Neural crest cell (in vitro differentiated cells): ENCODE data around the gene PPIB. TPM values are rescaled to one million over a fixed set of nuclear protein-coding genes. Genes with fewer than 3 reads are reported as not detected.

ENCODE experiments used
- DNase-seq: peaks from one replicate; pipeline ENCODE4 v3.0.0; 2021; ENCODE audit warnings: low read depth, mixed read lengths, low spot score
- H3K27ac Mint-ChIP-seq: one replicate; pipeline ENCODE4 v1.8.0; 2021; ENCODE audit warnings: mild to moderate bottlenecking, mixed read lengths; ENCODE audit not compliant: unreplicated experiment
- H3K27me3 Mint-ChIP-seq: 2 replicates; pipeline ENCODE4 v1.8.0; 2021; ENCODE audit warnings: low read depth, mild to moderate bottlenecking, mixed read lengths
- H3K36me3 Mint-ChIP-seq: 2 replicates; pipeline ENCODE4 v1.8.0; 2021; ENCODE audit warnings: low read depth, mild to moderate bottlenecking, mixed read lengths
- H3K4me1 Mint-ChIP-seq: 2 replicates; pipeline ENCODE4 v1.8.0; 2021; ENCODE audit warnings: mixed read lengths
- H3K4me3 Mint-ChIP-seq: one replicate; pipeline ENCODE4 v1.8.0; 2021; ENCODE audit warnings: mild to moderate bottlenecking, mixed read lengths
- H3K9me3 Mint-ChIP-seq: 2 replicates; pipeline ENCODE4 v1.8.0; 2021; ENCODE audit warnings: mixed read lengths
- CTCF ChIP-seq: fragments of 200-600 bp; sonication (generic); conservative IDR thresholded peaks from 2 replicates; pipeline ENCODE4 v1.5.0; 2021; ENCODE audit warnings: antibody characterized with exemption, mild to moderate bottlenecking
- total RNA-seq: library from RNA; stranded (reverse); gene quantifications from 2 replicates; pipeline ENCODE4 v1.2.1, GENCODE V29; 2021

PPIB gene
- total RNA-seq, 1 donor from 2014 or later = 406 TPM

GRCh38 chr15:64133623-64134344 is 29.0 kb downstream of the PPIB start:
- H3K4me1 Mint-ChIP-seq = peaks cover 11% of the 10 kb centered on the region
- peaks cover 18% of the 10 kb centered on the region for H3K36me3 Mint-ChIP-seq
- DNase-seq = no peak
- H3K27me3 Mint-ChIP-seq = no peaks in the 10 kb centered on the region
- no peaks in the 10 kb centered on the region for H3K9me3 Mint-ChIP-seq
- no peak overlapping the region for H3K27ac Mint-ChIP-seq
- no peak overlapping the region for H3K4me3 Mint-ChIP-seq
- TF ChIP-seq CTCF = no peak

GRCh38 chr15:64132217-64132616 is 30.6 kb downstream of the PPIB start:
- TF ChIP-seq CTCF = no peak
- Mint-ChIP-seq H3K4me3 (no peak overlapping the region), H3K27ac (peak overlapping the region; percentile 13), H3K36me3 (peaks cover 14% of the 10 kb centered on the region), H3K4me1 (peaks cover 11% of the 10 kb centered on the region), H3K9me3 (no peaks in the 10 kb centered on the region), H3K27me3 (no peaks in the 10 kb centered on the region)
- DNase-seq = no peak

- no peaks in the 10 kb centered on the region for H3K9me3 Mint-ChIP-seq
- no peak overlapping the region for H3K4me3 Mint-ChIP-seq
- no peak overlapping the region for H3K27ac Mint-ChIP-seq
- no peaks in the 10 kb centered on the region for H3K27me3 Mint-ChIP-seq
- DNase-seq = no peak
- H3K36me3 Mint-ChIP-seq = peaks cover 14% of the 10 kb centered on the region
- peaks cover 11% of the 10 kb centered on the region for H3K4me1 Mint-ChIP-seq
- no peak for TF ChIP-seq CTCF
Measured at GRCh38 chr15:64131547-64131946, 31.3 kb downstream of the PPIB start.

- peaks cover 18% of the 10 kb centered on the region for H3K4me1 Mint-ChIP-seq
- H3K4me3 Mint-ChIP-seq = no peak overlapping the region
- TF ChIP-seq CTCF = no peak
- H3K27me3 Mint-ChIP-seq = no peaks in the 10 kb centered on the region
- H3K27ac Mint-ChIP-seq = no peak overlapping the region
- H3K9me3 Mint-ChIP-seq = no peaks in the 10 kb centered on the region
- peaks cover 19% of the 10 kb centered on the region for H3K36me3 Mint-ChIP-seq
- no peak for DNase-seq
Measured at GRCh38 chr15:64130159-64130558, 32.7 kb downstream of the PPIB start.

- no peak for DNase-seq
- Mint-ChIP-seq H3K27ac (no peak overlapping the region), H3K36me3 (peaks cover 15% of the 10 kb centered on the region), H3K4me1 (peaks cover 34% of the 10 kb centered on the region), H3K9me3 (no peaks in the 10 kb centered on the region), H3K4me3 (no peak overlapping the region), H3K27me3 (no peaks in the 10 kb centered on the region)
- no peak for TF ChIP-seq CTCF
Measured at GRCh38 chr15:64127521-64128270, 35.1 kb downstream of the PPIB start.
